ENCODE results near the gene MSANTD3.
"Not testable (repeated sequence)": the region's sequence is repeated elsewhere in the genome, so short reads cannot be mapped to it uniquely, and the experiment has no call there.

MSANTD3 gene

GRCh38 chr9:100426530-100427365 is at the start of gene MSANTD3:
Gene MSANTD3 (plus strand): TSS chr9:100427143. CDS start chr9:100441939, 14,796 bp downstream.
- peak; percentile 32 for DNase-seq (ENCODE audit: low read depth)

DNA sequence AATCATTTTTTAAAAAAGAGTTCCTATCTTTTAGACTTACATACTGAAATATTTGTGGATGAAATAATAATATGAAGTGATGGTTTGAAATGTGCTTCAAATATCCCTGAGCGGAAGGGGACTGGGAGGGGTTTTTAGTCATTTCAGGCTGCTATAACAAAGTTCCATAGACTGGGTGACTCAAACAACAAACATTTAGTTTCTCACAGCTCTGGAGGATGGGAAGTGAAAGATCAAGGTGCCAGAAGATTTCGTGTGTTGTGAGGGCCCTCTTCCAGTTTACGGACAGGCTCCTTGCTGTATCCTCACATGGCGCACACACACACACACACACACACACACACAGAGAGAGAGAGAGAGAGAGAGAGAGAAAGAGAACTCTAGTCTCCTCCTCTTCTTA is 47.1 kb upstream of the MSANTD3 start:
- DNase-seq (ENCODE audit: low read depth), result no peak

DNA sequence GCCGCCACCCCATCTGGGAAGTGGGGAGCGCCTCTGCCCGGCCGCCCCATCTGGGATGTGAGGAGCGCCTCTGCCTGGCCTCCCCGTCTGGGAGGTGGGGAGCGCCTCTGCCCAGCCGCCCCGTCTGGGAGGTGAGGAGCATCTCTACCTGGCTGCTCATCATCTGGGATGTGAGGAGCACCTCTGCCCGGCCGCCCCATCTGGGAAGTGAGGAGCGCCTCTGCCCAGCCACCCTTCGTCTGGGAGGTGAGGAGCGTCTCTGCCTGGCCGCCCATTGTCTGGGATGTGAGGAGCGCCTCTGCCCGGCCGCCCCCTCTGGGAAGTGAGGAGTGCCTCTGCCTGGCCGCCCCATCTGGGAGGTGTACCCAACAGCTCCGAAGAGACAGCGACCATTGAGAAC is 34.0 kb upstream of the MSANTD3 start:
- not testable (repeated sequence) for DNase-seq (ENCODE audit: low read depth)

DNA sequence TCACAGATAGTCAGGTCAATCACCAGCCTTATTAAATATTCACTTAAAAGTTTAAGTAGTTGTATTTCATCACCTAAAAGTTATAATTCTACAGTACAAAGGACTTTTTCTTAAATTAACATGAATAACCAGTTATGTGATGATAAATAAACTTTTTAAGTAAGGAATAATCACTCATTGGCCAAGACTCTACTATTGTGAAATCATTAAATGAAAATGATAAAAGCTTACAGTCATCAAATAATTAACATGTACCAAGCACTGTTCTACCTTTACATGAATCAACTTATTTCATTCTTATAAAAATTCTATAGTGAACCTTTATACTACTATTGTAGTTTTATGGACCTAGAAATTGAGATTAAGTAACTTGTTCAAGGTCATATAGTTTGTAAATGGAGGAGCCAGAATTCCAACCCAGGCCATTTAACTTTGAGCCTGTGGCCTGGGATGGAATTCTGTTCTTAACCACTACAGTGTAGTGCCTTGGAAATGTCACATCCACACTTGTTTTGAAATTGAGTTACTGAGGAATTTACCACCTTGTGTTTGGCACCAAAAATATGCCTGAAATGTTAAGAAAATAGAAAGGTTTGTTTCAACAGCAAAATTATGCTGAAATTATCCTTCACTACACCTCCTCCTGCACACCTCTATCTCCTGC is 32.8 kb upstream of the MSANTD3 start:
- DNase-seq (ENCODE audit: low read depth), result no peak

DNA sequence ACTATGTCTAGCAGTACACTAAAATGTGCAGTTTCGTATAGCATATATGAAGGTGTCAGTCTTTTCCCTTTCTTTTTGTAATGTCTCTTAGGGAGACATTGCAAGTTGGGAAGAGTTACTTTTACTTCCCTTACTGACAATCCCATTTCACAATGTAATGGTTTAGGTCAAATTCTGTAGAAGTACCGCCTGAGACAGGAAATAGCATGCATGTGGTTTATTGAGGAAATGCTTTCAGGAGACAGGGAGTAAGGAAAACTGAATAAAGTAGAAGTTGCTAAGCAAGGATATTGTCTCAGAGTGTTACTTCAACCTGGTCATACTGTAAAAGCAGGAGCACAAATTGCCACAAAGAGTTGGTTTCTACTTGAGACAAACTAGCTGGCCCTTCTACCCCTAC is 32.1 kb upstream of the MSANTD3 start:
- DNase-seq (ENCODE audit: low read depth), result no peak

- no peak for DNase-seq (ENCODE audit: low read depth)
Measured at GRCh38 chr9:100396769-100397168, 30.2 kb upstream of the MSANTD3 start.

- no peak for DNase-seq (ENCODE audit: low read depth)
Measured at GRCh38 chr9:100397529-100398266, 29.2 kb upstream of the MSANTD3 start.

- DNase-seq (ENCODE audit: low read depth), result no peak
Measured at GRCh38 chr9:100401042-100401441, 25.9 kb upstream of the MSANTD3 start.

DNA sequence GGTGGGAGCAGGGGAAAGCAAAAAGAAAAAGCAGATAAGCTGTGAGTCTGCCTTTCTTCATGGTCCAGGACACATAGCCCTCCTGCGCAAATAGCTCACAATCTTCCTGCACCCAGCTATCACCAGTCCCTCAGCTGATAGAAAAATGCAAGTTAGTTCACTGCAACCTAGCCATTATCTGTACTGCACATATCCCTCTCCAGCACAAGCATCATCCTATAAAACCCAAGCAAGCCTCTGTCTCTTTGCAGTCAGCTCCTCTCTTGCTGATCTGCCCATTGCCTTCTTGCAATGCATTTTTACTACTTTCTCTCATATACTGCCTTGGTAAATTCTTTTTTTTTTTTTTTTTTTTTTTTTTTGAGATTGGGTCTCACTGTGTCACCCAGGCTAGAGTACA is 20.0 kb upstream of the MSANTD3 start:
- DNase-seq (ENCODE audit: low read depth), result no peak

- DNase-seq (ENCODE audit: low read depth), result no peak
Measured at GRCh38 chr9:100408546-100409175, 18.3 kb upstream of the MSANTD3 start.

DNA sequence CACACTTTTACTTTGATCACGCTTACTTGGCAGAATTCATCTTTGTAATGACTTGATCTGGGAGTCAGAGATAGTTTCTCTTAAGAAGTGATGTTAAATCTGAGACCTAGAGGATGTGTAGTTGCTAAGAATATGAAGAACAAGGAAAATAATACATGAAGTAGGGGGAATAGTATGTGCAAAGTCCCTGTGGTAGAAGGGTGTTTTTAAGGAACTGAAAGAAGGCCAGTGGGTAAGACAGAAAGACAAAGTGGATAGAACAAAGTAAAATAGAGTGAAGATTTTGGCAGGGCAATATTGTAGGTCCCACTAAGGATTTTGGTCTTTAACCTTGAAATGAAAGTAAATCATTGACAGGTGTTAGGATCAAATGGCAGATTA is 17.8 kb upstream of the MSANTD3 start:
- DNase-seq (ENCODE audit: low read depth), result no peak

DNA sequence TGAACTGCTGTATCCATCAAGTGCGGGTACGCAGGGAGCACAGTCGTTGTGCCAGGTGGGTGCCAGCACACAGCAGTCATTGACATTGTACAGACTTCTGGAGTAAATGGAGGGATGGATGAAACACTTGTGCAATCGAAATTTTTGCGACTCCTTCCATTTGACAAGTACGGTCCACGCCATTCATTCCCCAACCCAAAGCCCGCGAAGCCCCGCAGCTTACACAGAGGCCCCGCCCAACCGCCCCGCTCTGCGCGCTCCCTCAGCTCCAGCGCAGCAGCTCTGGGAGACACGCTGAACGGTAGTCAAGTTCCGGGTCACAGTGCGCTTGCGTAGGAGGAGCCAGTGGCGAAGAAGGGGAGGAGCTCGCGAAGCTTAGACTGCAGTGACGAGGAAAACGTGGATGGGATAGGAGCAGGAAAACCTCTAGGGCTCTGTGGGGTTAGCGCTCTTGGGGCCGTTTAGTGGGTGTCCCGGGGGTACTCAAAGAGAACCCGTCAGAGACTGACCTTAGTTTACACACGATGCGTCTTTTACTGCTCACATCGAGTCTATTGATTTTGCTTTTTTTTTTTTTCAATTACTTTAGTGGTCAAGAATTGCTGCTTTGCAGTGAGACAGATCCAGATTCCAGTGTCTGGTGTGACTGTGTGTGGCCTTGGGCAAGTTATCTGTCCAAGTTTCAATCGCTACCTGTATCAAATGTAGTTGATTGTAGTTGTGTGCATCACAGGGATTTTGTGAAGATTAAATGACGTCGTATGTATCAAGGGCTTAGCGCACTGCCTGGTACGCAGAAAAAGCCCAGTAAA is 15.3 kb upstream of the MSANTD3 start:
- peak; percentile 88 for DNase-seq (ENCODE audit: low read depth)

- no peak for DNase-seq (ENCODE audit: low read depth)
Measured at GRCh38 chr9:100413839-100414420, 13.0 kb upstream of the MSANTD3 start.

DNA sequence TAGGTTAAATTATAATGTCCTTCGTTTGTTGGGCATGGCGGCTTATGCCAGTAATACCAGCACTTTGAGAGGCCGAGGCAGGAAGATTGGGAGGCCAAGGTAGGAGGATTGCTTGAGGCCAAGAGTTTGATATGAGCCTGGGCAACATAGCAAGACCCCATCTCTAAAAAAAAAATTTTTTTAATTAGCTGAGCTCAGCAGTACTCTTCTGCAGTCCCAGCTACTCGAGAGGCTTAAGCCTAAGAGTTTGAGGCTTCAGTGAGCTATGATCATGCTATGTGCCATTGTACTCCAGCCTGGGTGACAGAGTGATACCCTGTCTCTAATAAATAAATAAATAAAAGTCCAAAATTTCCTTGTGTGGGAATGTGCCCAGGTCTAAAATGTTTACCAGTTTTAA is 9.1 kb upstream of the MSANTD3 start:
- DNase-seq (ENCODE audit: low read depth), result no peak

- no peak for DNase-seq (ENCODE audit: low read depth)
Measured at GRCh38 chr9:100419166-100419565, 7.8 kb upstream of the MSANTD3 start.

DNA sequence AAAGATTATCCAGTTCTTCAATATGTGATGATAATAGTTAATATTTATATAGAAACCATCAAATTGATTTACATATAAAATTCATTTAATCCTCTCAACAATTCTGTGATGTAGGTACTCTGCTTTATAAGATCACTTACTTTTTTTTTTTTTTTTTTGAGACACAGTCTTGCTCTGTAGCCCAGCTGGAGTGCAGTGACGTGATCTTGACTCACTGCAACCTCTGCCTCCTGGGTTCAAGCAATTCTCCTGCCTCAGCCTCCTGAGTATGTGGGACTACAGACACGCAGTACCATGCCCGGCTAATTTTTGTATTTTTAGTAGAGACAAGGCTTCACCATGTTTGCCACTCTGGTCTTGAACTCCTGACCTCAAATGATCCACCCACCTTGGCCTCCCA is 5.8 kb upstream of the MSANTD3 start:
- not testable (repeated sequence) for DNase-seq (ENCODE audit: low read depth)

DNA sequence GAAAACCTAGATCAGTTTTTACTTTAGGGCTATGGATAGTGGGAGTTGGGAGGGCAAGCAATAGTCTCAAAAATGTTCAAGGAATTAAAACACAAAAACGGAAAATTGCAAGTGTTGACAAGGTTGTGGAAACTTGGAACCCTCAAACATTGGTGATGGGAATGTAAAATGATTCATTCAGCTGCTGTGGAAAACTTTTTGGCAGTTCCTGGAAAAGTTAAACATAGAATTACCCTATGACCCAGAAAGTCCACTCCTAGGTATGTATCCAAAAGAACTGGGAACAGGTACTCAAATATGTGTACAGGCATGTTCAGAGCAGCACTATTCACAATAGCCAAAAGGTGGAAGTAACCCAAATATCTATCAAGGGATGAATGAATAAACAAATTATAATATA is 1.2 kb upstream of the MSANTD3 start:
- DNase-seq (ENCODE audit: low read depth), result no peak

GRCh38 chr9:100426189-100426529 is 784 bp upstream of the MSANTD3 start:
- DNase-seq (ENCODE audit: low read depth), result no peak

DNA sequence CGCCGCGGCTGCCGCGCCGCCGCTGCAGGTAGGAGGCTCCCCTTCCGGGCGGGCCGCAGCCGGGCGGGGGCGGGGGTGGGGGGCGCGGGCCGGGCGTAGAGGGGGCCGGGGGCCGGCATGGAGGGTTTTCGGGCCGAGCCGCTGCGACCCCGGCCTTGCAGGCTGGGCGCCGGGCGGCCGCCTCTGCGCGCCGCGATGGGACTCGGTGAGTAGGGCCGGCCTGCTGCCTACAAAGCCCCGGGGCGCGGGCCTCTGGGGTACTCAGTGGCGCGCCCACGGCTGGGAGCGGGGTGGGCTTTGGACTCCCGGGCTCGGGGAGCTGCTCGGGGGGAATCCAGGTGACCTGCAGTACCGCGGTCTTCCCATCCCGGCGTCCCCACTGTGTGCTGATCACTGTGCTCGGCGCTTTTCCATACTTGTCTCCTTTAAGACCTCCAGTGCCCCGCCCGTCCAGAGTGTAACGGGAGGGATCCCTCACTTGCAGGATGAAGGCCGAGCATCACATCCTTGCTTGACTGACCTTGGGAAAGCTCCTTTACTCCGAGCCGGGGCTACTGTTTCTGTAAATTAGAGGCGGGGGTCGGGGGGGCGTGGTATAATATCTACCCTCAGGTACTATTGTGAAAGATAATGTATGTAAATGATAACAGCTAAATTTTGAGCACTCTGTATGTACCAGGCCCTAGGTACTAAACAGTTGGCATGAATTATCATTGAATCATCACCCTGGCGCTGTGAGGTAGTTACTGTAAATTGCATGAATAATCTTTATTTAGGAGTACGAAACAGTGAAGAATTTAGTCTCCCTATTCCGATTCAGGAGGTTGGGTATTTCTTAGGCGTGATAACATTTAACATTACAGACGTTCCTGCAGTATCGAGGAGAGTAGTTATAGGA is 672 bp downstream of the MSANTD3 start:
- DNase-seq (ENCODE audit: low read depth), result no peak
